GM19372 (cell line): ENCODE data around the gene STIM1.
"Not testable (repeated sequence)": the region's sequence is repeated elsewhere in the genome, so short reads cannot be mapped to it uniquely, and the experiment has no call there.

Experiments used
- ATAC-seq: cut with Tn5 transposase; IDR thresholded peaks from one replicate; pipeline ENCODE4 v1.9.1; 2021; ENCODE audit warnings: mild to moderate bottlenecking, low read depth, moderate library complexity; ENCODE audit not compliant: unreplicated experiment

Gene STIM1

GRCh38 chr11:4092026-4092425 is 236.6 kb downstream of the STIM1 start:
- ATAC-seq = no peak

GRCh38 chr11:4093519-4094347 is 238.3 kb downstream of the STIM1 start:
- no peak for ATAC-seq

DNA sequence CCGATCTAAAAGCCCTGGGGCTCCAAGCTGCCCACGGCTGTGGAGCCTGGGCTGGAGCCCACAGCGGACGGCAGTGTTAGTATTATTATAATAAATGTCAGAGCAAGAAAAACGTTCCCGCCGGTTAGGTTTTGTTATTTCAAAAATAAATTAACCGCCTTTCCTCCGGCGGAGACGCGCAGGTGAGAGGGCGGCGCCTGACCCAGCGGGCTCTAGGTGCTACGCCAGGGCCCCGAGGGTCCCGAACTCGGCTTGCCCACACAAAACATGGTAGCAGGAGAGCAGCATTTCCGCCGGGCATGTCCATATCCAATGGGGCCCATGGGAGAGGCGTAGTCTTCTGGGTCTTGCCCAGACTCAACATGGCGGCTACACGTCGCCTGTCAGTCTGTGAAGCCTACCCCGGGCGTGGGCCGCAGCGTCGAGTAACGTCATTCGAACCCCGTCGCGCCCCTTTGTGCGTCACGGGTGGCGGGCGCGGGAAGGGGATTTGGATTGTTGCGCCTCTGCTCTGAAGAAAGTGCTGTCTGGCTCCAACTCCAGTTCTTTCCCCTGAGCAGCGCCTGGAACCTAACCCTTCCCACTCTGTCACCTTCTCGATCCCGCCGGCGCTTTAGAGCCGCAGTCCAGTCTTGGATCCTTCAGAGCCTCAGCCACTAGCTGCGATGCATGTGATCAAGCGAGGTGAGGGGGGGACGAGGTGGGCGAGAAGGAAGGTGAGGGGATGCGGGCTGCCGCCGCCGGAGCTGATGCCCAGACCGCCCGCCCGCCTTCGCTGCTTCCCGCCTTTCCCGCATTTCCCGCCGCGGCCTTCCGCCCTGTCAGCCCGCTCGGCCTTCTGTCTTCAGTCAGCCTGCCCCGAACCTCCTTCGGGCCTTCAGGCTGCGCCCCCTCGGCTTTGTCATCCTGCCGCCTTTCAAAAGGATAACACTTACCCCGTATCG is 239.2 kb downstream of the STIM1 start, which contains the start of gene RRM1:
RRM1 (plus strand) TSS at position 452 of the 944 bp plus-strand sequence; CDS start at position 666, 214 bp downstream.
- ATAC-seq = peak; percentile 95

GRCh38 chr11:4095509-4096230 is 240.2 kb downstream of the STIM1 start:
- no peak for ATAC-seq

DNA sequence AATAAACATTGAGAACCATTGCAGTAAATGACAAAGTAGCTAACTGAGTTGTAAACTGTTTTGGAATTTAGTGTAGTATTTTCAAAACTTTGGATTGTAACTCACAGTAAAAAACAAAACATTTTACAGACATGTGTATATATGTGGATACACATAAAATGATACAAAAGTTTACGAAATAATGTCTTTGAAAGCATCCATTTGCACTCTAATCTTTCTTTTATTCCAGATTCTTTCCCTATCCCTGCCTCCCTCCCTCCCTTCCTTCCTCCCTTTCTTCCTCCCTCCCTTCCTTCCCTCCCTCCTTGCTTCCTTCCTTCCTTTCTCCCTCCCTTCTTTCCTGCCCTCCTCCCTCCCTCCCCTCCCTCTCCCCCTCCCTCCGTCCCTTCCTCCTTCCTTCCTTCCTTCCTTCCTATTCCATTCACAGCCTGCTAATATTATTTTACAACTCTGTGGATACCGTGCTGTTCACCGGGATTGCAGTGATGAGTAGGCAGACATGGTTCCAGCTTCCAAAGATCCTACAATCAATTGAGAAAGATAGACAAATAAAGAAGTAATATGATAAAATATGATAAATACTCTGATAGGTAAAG is 242.7 kb downstream of the STIM1 start:
- ATAC-seq = no peak

DNA sequence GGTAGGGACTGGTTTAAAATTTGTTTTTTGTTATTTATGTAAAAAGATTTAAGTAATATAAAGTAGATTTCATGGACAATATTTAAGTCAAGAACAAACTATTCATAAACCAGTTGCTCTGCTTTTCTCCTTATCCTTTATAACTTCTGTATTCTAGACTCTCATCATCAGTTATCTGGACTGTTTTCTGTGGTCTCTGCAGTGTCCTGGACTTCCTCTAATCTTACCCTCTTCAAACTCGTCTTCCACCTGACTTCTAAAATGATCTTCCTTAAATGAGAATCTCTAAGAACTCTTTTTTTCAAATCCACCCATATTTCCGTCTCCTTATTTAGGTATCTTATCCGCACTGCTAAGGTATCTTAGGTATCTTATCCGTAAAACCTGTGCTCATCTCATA is 247.2 kb downstream of the STIM1 start:
- ATAC-seq = no peak

DNA sequence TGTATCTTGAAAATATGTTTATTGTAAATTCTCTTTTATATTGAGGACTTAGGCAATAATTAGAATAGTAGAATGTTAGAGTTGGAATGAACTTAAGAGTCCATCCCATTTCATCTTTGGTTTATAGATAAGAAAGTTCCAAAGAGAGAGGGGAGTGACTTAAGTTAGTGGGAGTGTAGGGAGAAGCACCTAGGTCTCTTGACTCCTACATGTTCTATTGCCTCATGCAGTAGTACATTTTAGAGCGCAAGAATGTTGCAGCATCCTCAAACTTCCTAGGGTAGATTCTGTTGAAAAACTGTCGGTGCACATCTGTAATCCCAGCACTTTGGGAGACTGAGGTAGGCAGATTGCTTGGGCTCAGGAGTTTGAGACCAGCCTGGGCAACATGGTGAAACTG is 247.8 kb downstream of the STIM1 start:
- no peak for ATAC-seq

DNA sequence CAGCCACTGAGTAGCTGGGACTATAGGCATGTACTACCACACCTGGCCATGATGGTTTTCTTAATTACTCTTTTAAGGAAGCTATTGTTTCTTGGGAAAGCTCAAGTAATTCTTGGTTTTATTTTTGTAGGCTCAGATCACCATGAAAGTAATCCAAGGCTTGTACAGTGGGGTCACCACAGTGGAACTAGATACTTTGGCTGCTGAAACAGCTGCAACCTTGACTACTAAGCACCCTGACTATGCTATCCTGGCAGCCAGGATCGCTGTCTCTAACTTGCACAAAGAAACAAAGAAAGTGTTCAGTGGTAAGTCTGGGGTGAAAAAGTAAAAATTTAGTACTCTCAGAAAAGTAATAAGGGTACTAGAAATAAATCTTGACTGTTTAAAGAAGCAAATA is 250.5 kb downstream of the STIM1 start:
- ATAC-seq = no peak

DNA sequence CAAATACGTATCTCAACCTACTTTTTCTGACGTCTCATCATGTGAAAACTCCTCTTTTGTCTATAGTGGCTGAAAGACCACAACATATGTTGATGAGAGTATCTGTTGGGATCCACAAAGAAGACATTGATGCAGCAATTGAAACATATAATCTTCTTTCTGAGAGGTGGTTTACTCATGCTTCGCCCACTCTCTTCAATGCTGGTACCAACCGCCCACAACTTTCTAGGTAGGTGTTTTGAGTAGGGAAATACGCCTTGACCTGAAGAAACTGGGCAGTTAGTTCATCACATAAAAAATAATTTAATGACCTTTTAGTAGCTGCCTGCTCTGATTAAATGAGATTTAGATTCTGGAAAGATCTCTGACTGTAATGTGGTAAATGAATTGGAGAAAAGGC is 256.4 kb downstream of the STIM1 start:
- no peak for ATAC-seq

- ATAC-seq = no peak
These were observed 259.7 kb downstream of the STIM1 start for GRCh38 chr11:4115128-4115527.

DNA sequence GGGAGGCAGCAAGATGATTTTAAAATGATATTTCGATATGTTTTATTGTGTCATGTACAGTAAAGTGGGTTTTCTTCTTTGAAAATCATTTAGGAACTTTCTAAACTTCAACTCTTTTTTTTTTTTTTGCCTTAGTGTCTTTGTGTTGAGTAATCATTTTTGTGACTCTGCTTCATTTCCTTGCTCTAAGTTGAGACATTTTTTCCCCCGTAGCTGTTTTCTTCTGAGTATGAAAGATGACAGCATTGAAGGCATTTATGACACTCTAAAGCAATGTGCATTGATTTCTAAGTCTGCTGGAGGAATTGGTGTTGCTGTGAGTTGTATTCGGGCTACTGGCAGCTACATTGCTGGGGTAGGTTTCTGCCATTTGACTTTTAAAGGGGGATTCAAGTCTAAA is 262.6 kb downstream of the STIM1 start:
- no peak for ATAC-seq

DNA sequence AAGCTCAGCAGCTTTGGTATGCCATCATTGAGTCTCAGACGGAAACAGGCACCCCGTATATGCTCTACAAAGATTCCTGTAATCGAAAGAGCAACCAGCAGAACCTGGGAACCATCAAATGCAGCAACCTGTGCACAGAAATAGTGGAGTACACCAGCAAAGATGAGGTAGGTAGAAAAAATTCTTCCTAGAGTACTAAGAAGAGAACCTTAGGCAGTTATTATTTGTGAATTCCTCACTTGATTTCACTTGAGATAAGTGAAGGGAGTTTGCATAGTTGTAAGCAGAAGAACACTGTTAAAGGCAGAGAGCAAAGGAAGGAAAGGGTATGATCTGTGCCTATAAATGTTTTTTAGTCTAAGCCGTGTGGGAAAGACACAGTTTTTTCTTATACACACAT is 267.8 kb downstream of the STIM1 start:
- no peak for ATAC-seq

GRCh38 chr11:4125141-4125540 is 269.7 kb downstream of the STIM1 start:
- ATAC-seq = no peak

DNA sequence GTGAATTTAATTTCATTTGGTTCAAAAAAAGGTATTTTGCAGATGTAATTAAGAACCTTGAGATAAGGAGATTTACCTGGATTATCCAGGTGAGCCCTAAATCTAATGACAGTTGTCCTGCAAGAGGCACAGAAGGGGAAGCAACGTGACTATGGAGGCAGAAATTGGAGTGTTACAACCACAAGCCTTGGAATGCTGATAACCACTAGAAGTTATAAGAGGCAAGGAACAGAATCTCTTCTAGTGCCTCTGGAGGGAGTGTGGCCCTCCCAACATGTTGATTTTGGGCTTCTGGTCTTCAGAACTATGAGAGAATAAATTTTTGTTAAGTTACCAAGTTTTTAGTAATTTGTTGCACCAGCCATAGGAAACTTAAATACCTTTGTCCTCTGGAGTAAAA is 271.9 kb downstream of the STIM1 start:
- ATAC-seq = no peak

- not testable (repeated sequence) for ATAC-seq
These were observed 274.8 kb downstream of the STIM1 start for GRCh38 chr11:4130219-4130618.

- no peak for ATAC-seq
These were observed 279.3 kb downstream of the STIM1 start for GRCh38 chr11:4134806-4135205.

DNA sequence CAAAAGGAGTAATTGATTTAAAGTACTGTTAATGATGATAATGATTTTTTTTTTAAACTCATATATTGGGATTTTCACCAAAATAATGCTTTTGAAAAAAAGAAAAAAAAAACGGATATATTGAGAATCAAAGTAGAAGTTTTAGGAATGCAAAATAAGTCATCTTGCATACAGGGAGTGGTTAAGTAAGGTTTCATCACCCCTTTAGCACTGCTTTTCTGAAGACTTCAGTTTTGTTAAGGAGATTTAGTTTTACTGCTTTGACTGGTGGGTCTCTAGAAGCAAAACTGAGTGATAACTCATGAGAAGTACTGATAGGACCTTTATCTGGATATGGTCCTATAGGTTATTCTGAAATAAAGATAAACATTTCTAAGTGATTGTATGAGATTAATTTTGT is 283.0 kb downstream of the STIM1 start:
- no peak for ATAC-seq

- ATAC-seq = no peak
These were observed 284.7 kb downstream of the STIM1 start for GRCh38 chr11:4140067-4140636.
